ENCODE data around the gene SPACA4. TPM values are rescaled to one million over a fixed set of nuclear protein-coding genes. Genes with fewer than 3 reads are reported as not detected.

Gene SPACA4
- total and polyA plus RNA-seq, 9 of the 15 experiments (the other 6 are each of a cell fraction or from before 2014, with no cell fraction given), result not detected

DNA sequence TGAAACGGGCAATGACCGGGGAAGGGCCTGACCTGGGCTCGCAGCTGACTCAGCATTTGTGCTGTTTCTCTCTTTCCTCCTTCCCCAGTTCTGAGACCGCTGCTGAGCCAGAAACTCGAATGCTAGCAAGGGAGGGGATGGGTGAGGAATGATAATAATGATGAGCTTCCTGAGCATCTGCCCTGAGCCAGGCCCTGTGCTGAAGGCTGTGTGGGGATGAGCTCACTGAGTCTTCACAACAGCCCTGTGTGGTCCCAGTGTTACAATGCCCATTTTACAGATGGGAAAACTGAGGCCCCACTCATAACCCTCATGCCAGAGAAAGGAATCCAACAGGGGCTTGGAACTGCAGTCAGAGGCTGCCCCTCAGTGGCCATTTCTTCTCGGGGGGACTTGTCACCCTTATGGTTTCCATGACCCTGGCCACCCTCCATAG, 46.4 kb upstream of the SPACA4 start:
- Histone ChIP-seq H4K20me1 (replicated peaks; ENCODE audit: control insufficient read depth, insufficient read depth, low read length) (no peaks in the 10 kb centered on the region), H3K9me1 (ENCODE audit: control insufficient read depth, insufficient read depth, low read length) (no peaks in the 10 kb centered on the region), H3K9ac (ENCODE audit: insufficient read depth in 1 of 2, low read depth in 2 of 2, low read length in 2 of 2) (peak overlapping the region in 1 of 2 experiments; percentile 49; a peak in 1 of 4 replicates), H3K36me3 (ENCODE audit: control insufficient read depth, insufficient read depth, low read length) (no peaks in the 10 kb centered on the region), H3K4me3 (no peak overlapping the region), H2AFZ (ENCODE audit: low read depth, low read length) (no peak overlapping the region), H3K27me3 (ENCODE audit: control insufficient read depth in 2 of 2, insufficient read depth in 2 of 2, low read length in 2 of 2) (no peaks in the 10 kb centered on the region), H3K79me2 (ENCODE audit: control insufficient read depth, insufficient read depth, low read length) (no peaks in the 10 kb centered on the region), H3K9me3 (replicated peaks; ENCODE audit: control insufficient read depth, insufficient read depth, low read depth, low read length) (no peaks in the 10 kb centered on the region), H3K27ac (ENCODE audit: extremely low read depth, low read depth, low read length) (no peak overlapping the region), H3K4me2 (ENCODE audit: insufficient read depth, low read length) (no peak overlapping the region), H3K4me1 (replicated peaks in 1 of 2; ENCODE audit: control insufficient read depth in 2 of 2, insufficient read depth in 2 of 2, low read length in 2 of 2) (peaks cover 10 to 16% of the 10 kb centered on the region in 2 experiments; a peak in 4 of 5 replicates)
- POLR2A ChIA-PET, result interaction anchor here (0.6 kb wide), 1 partner anchor 47 kb away, joined by 3 read pairs; no protein-coding TSS in a partner anchor
- DNase-seq (ENCODE audit: extremely low read depth in 1 of 4, low spot score in 3 of 4) (peak in 3 of 4 experiments; percentile 35 to 57 (median 47)), FAIRE-seq (no peak), ATAC-seq (no peak)
- no TSS peak for BruUV-seq (replicated peaks)
- CTCF ChIA-PET (ENCODE audit: low intra/inter-chr PET ratio), result interaction anchor here (1.1 kb wide), 1 partner anchor 240 kb away, joined by 3 read pairs; no protein-coding TSS in a partner anchor
- intact Hi-C loops (cut with micrococcal nuclease), result no loop called here
- 56% methylated on average over 5 of the region's 6 CpGs for WGBS (ENCODE audit: insufficient coverage, low coverage, missing lambda C conversion rate)
- in situ Hi-C loops (cut with MboI), result no loop called here
- TF ChIP-seq CBX3 (IDR thresholded peaks at IDR 0.05; ENCODE audit: borderline replicate concordance in 1 of 2, low read length in 2 of 2), result peak in 1 of 2 experiments; percentile 45; a peak in 1 of 3 replicates
- peak; percentile 82; the same call in 1 of the 2 replicates for TF ChIP-seq CBX1 (IDR thresholded peaks at IDR 0.05; ENCODE audit: low read depth)
- peak; percentile 75 for TF ChIP-seq MAFK (IDR thresholded peaks at IDR 0.05; ENCODE audit: low read length)
- TF ChIP-seq, protein P1, sequence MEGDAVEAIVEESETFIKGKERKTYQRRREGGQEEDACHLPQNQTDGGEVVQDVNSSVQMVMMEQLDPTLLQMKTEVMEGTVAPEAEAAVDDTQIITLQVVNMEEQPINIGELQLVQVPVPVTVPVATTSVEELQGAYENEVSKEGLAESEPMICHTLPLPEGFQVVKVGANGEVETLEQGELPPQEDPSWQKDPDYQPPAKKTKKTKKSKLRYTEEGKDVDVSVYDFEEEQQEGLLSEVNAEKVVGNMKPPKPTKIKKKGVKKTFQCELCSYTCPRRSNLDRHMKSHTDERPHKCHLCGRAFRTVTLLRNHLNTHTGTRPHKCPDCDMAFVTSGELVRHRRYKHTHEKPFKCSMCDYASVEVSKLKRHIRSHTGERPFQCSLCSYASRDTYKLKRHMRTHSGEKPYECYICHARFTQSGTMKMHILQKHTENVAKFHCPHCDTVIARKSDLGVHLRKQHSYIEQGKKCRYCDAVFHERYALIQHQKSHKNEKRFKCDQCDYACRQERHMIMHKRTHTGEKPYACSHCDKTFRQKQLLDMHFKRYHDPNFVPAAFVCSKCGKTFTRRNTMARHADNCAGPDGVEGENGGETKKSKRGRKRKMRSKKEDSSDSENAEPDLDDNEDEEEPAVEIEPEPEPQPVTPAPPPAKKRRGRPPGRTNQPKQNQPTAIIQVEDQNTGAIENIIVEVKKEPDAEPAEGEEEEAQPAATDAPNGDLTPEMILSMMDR (IDR thresholded peaks at IDR 0.05 in 2 of 3, conservative IDR thresholded peaks at IDR 0.05 in 1 of 3; ENCODE audit: insufficient read depth in 2 of 3, low read depth in 1 of 3, low read length in 3 of 3), result peak; percentile 33 to 47 (median 35); a peak in 4 of 6 replicates
- TF ChIP-seq KDM1A (IDR thresholded peaks at IDR 0.05), result peak; percentile 79 to 89
- TF ChIP-seq KAT7 (CRISPR knock-in tag; IDR thresholded peaks at IDR 0.05; ENCODE audit: borderline replicate concordance), result no peak
- peak; percentile 92; the same call in 1 of the 2 replicates for TF ChIP-seq SMARCA5 (IDR thresholded peaks at IDR 0.05)
- TF ChIP-seq, protein P2, sequence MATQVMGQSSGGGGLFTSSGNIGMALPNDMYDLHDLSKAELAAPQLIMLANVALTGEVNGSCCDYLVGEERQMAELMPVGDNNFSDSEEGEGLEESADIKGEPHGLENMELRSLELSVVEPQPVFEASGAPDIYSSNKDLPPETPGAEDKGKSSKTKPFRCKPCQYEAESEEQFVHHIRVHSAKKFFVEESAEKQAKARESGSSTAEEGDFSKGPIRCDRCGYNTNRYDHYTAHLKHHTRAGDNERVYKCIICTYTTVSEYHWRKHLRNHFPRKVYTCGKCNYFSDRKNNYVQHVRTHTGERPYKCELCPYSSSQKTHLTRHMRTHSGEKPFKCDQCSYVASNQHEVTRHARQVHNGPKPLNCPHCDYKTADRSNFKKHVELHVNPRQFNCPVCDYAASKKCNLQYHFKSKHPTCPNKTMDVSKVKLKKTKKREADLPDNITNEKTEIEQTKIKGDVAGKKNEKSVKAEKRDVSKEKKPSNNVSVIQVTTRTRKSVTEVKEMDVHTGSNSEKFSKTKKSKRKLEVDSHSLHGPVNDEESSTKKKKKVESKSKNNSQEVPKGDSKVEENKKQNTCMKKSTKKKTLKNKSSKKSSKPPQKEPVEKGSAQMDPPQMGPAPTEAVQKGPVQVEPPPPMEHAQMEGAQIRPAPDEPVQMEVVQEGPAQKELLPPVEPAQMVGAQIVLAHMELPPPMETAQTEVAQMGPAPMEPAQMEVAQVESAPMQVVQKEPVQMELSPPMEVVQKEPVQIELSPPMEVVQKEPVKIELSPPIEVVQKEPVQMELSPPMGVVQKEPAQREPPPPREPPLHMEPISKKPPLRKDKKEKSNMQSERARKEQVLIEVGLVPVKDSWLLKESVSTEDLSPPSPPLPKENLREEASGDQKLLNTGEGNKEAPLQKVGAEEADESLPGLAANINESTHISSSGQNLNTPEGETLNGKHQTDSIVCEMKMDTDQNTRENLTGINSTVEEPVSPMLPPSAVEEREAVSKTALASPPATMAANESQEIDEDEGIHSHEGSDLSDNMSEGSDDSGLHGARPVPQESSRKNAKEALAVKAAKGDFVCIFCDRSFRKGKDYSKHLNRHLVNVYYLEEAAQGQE (IDR thresholded peaks at IDR 0.05; ENCODE audit: borderline replicate concordance), result peak; percentile 28; the same call in 1 of the 2 replicates
- TF ChIP-seq, protein P2 (CRISPR knock-in tag; IDR thresholded peaks at IDR 0.05; ENCODE audit: low read depth), result no peak
- no peak for TF ChIP-seq ZNF277 (CRISPR knock-in tag; IDR thresholded peaks at IDR 0.05; ENCODE audit: borderline replicate concordance)
- 0 out of 4 replicates have a peak, but pooled peaks of 1 of the 2 experiments have one; percentile 17 for TF ChIP-seq HDAC1 (IDR thresholded peaks at IDR 0.05)
